ENCODE measurements around the gene AUH.
"Not testable (repeated sequence)": the region's sequence is repeated elsewhere in the genome, so short reads cannot be mapped to it uniquely, and the experiment has no call there.

Gene AUH, protein sequence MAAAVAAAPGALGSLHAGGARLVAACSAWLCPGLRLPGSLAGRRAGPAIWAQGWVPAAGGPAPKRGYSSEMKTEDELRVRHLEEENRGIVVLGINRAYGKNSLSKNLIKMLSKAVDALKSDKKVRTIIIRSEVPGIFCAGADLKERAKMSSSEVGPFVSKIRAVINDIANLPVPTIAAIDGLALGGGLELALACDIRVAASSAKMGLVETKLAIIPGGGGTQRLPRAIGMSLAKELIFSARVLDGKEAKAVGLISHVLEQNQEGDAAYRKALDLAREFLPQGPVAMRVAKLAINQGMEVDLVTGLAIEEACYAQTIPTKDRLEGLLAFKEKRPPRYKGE

DNA sequence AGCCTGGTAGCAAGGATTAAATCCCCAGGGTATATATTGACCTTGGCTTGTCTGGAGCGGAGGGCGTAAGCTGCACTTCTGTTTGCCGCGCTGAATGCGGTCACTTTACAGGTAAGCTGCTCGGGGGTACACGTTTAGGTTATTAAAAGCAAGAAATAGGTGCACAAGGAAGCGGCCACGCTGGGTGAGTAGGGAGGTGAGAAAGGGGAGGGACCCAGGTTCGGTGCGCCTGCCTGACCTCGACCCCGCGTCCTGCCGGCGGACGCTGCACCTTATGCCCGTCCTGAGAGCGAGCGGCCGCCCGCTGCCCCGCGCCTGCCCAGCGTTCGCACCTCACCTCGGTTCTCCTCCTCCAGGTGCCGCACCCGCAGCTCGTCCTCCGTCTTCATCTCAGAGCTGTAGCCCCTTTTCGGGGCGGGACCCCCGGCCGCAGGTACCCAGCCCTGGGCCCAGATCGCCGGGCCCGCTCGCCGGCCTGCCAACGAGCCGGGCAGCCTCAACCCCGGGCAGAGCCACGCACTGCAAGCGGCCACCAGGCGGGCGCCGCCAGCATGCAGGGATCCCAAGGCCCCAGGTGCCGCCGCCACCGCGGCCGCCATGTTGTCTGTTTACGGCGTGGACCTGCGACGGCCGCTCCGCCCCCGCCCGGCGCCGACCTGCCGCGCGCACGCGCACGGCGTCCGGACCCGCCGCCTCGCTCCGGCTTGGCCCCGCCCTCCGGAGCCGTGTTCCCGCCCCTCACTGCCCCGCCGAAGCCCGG, at the start of gene AUH:
Gene AUH (minus strand): TSS at position 628 of the 760 bp plus-strand sequence. CDS start 29 bp downstream, at position 599.
- DNase-seq: peak; percentile 85

GRCh38 chr9:91411096-91411771, 49.5 kb upstream of the AUH start:
- DNase-seq: peak; percentile 88

- DNase-seq: no peak
Observed at GRCh38 chr9:91410161-91410560, 48.4 kb upstream of the AUH start.

GRCh38 chr9:91408475-91408874, 46.8 kb upstream of the AUH start:
- DNase-seq: no peak

DNA sequence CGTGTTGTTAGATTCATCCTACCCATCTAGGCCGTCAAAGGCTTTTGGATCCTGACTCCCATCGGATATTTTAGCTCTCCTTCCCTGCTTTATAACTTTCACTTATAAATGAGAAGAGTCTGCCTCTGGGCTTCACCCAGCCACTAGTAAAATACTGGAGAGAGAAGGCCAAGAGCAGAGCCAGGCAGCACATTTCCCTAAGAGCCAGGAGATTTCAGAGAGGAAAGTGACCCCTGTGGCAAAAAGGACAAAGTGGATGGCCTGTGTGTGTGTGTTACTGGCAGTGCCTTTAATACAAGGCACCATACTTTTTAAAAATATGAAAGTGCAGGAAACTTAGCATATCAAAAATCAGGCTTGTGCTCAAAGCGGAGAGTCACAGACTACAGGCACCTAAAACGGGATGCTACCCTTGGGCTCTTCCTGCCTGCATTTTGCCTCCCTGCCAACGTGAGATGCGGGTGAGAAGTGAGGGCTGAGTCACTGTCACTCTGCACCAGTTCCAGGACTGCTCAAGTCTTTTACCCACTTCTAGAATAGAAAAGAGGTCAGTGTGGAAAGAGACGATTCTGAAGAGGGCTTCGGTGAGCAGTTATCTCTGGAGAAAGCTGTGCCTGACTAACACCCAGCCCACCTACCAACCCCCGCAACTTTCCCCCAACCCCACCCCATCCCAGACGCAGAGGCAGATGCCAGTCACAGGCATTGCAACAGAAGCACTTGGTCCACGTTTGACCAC, 46.0 kb upstream of the AUH start:
- peak; percentile 30 for DNase-seq

- DNase-seq: no peak
Observed at GRCh38 chr9:91405343-91406077, 43.8 kb upstream of the AUH start.

DNA sequence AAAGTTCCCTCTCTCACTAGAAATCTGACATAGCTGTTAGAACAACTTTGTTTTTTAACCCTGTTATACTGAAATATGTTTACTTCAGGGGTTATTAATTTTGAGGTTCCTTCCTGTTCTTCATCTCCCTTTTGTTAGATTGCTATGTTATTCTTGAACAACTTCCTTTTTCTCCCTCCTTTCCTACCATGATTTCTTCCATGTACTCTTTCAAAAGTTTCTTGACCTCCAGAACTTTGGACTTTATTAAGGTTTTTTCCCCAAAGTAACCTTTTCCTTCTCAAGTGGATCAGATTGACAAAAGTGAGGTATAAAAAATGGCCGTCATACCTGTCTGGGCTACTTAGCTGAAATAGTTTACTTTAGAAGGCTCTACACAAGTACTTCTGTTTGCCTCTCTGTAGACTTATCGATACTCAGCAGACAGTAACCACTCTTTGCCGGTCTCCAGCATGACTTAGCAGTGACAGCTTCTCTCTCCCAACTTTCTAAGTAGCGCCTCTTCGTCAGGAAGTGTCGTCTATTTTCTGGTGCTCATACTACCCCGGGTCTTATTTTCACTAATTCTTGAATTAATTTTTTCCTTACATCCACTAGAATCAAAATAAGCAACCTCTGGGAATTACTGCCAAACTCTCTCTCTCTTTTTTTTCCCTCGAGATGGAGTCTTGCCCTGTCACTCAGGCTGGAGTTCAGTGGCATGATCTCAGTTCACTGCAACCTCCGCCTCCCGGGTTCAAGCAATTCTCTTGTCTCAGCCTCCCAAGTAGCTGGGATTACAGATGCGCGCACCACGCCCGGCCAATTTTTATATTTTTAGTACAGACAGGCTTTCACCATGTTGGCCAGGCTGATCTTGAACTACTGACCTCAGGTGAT, 42.2 kb upstream of the AUH start:
- peak; percentile 10 for DNase-seq

- no peak for DNase-seq
Observed at GRCh38 chr9:91398926-91399325, 37.2 kb upstream of the AUH start.

- peak; percentile 86 for DNase-seq
Observed at GRCh38 chr9:91395553-91396471, 34.1 kb upstream of the AUH start.

GRCh38 chr9:91395106-91395552, 33.4 kb upstream of the AUH start:
- peak; percentile 91 for DNase-seq

DNA sequence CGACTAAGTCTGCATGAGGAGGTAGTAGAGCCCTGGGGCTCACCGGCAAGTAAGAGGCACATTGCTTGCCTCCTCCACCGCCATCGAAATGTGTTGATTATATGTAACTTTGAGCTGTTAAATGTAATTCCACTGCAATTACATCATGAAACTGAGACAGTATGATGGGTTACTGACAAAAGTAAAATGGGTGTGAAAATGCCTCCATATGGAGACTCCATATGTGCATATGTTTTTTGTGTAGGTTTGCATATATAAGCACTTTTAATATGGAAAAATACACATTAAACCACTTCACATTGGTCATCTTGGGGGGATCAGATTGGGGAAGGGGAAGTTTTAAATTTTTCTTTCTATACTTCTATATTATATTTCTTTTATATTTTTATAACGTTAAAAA, 32.1 kb upstream of the AUH start:
- DNase-seq: no peak

DNA sequence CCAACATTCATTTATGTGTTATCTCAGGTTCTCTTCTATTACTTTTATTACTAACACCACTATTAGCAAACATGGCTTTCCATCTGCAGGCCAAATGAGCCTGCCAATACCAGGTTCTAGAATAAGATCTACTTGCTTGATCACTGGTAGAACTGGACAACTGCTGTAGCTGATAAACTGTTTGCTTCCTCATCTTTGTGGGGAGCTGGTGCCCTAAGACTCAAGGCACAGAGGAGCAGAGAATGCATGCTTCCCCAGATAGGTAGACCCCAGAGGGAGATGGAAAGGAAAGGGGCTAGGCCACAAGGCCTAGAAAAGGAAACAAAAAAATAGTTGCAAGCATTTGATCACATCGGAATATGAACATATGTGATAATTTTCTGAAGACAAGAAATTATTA, 30.7 kb upstream of the AUH start:
- DNase-seq: no peak

GRCh38 chr9:91391818-91392217, 30.1 kb upstream of the AUH start:
- DNase-seq: no peak

- no peak for DNase-seq
Observed at GRCh38 chr9:91391412-91391811, 29.7 kb upstream of the AUH start.

- DNase-seq: not testable (repeated sequence)
Observed at GRCh38 chr9:91389686-91390085, 28.0 kb upstream of the AUH start.

DNA sequence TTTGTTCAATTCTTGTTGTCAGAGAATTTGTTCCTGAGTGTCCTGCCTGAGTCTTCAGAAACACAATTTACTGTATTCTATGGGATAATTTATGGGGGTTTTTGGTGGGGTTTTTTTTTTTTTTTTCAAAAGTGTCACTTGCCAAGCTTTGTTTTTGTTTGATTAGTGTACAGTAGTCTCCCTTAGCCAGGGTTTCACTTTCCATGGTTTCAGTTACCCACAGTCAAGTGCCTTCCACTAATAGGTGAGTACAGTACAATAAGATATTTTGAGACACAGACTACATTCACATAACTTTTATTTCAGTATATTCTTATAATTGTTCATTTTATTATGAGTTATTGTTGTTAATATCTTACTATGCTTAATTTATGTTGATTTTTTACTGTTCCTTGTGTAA, 25.0 kb upstream of the AUH start:
- DNase-seq: no peak

DNA sequence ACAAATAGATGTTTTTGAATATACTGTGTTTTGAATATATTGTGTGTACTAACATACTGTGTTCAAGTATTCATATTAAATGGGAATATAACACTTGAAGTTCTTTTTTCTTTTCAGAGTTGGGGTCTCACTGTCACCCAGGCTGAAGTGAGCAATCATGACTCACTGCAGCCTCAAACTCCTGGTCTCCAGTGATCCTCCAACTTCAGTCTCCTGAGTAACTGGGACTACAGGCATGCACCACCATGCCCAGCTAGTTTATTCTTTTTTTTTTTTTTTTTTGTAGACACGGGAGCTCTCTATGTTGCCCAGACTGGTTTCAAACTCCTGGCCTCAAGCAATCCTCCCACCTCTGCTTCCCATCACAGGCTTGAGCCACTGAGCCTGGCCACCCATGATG, 23.2 kb upstream of the AUH start:
- DNase-seq: no peak

- DNase-seq: no peak
Observed at GRCh38 chr9:91383577-91383976, 21.9 kb upstream of the AUH start.

DNA sequence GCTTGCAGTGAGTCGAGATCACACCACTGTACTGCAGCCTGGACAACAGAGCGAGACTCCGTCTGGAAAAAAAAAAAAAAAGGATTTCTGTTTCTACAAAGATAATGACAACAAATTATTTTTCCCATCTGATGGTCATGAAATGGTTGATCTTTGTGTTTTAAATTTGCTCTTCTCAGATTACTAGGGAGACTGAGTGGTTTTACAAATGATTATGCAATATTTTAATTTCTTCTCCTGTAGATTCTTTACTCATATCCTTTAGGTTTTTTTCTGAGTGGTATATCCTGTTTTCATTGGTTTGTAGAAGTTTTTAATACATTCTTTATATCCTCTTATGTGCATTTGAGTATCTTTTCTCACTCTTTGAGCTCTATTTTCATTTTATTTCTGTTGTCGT, 20.6 kb upstream of the AUH start:
- no peak for DNase-seq

GRCh38 chr9:91379426-91379825, 17.7 kb upstream of the AUH start:
- no peak for DNase-seq
